ENCODE data around the gene MSI2.

- TF ChIP-seq RARB (CRISPR knock-in tag; IDR thresholded peaks at IDR 0.05) (no peak), TCF4 (CRISPR knock-in tag; IDR thresholded peaks at IDR 0.05; ENCODE audit: borderline replicate concordance) (no peak), ZNF565 (CRISPR knock-in tag; conservative IDR thresholded peaks at IDR 0.05; ENCODE audit: low read depth) (no peak), ZC3H10 (CRISPR knock-in tag; IDR thresholded peaks at IDR 0.05) (no peak), SNAI2 (CRISPR knock-in tag; IDR thresholded peaks at IDR 0.05) (no peak), ZFP3 (CRISPR knock-in tag; IDR thresholded peaks at IDR 0.05) (no peak), ZFP30 (CRISPR knock-in tag; IDR thresholded peaks at IDR 0.05) (no peak), ARNTL (CRISPR knock-in tag; IDR thresholded peaks at IDR 0.05; ENCODE audit: borderline replicate concordance, low read depth) (no peak), PATZ1 (CRISPR knock-in tag; IDR thresholded peaks at IDR 0.05; ENCODE audit: borderline replicate concordance) (no peak), TSHZ2 (CRISPR knock-in tag; IDR thresholded peaks at IDR 0.05) (no peak)
Measured at GRCh38 chr17:57475796-57476195, 219.5 kb downstream of the MSI2 start.
